ENCODE data around the gene PEX14.

DNA sequence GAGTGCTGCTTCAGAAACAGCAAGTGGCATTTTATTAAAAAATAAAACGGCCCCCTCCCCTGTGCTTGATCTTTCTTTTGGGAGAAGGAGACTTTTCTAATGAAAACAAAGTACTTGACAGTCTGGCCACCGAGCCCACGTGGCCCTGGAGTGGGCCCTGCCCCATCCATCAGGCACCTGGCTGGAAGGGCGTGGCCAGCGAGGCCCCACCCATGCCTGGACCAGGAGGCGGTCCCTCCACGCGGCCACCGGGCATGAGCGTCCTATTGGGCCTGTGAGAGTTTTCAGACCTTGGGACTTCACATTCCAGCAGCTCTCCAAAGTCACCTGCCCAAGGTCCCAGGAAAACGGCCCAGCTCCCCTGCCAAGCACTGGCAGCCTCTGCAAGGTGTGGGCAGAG, 177.0 kb downstream of the PEX14 start:
- TF ChIP-seq, protein P1, sequence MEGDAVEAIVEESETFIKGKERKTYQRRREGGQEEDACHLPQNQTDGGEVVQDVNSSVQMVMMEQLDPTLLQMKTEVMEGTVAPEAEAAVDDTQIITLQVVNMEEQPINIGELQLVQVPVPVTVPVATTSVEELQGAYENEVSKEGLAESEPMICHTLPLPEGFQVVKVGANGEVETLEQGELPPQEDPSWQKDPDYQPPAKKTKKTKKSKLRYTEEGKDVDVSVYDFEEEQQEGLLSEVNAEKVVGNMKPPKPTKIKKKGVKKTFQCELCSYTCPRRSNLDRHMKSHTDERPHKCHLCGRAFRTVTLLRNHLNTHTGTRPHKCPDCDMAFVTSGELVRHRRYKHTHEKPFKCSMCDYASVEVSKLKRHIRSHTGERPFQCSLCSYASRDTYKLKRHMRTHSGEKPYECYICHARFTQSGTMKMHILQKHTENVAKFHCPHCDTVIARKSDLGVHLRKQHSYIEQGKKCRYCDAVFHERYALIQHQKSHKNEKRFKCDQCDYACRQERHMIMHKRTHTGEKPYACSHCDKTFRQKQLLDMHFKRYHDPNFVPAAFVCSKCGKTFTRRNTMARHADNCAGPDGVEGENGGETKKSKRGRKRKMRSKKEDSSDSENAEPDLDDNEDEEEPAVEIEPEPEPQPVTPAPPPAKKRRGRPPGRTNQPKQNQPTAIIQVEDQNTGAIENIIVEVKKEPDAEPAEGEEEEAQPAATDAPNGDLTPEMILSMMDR (IDR thresholded peaks at IDR 0.05): no peak
- TF ChIP-seq POLR2A (IDR thresholded peaks at IDR 0.05): no peak

Data from uterus (tissue), 2 donors.